Peyer's patch (tissue), 4 donors: Measurements from ENCODE around the gene TVP23C. TPM values are rescaled to one million over a fixed set of nuclear protein-coding genes. Genes with fewer than 3 reads are reported as not detected.
A peak's percentile ranks its signal among the peaks of the same experiment; 100 is the strongest.

Experiments
- DNase-seq, 3 donors: peaks; one replicate each; pipeline ENCODE4 v3.0.0-alpha.2; 2017 to 2019
- H3K27ac ChIP-seq, 4 donors: fragments of 200-600 bp; sonication (generic); one replicate each; pipeline ENCODE4 v1.5.1; 2016 to 2019
- H3K27me3 ChIP-seq, 2 donors: fragments of 200-600 bp; sonication (generic); one replicate each; pipeline ENCODE4 v1.5.1; 2019
- H3K36me3 ChIP-seq, 3 donors: fragments of 200-600 bp; sonication (generic); one replicate each; pipeline ENCODE4 v1.5.1; 2016 to 2019
- H3K4me1 ChIP-seq, 4 donors: fragments of 200-600 bp; sonication (generic); one replicate each; pipeline ENCODE4 v1.5.1; 2016 to 2019
- H3K4me3 ChIP-seq, 4 donors: fragments of 200-600 bp; sonication (generic); 1 replicate in 3 of 4; 2 replicates in 1 of 4; pipeline ENCODE4 v1.5.1; 2016 to 2019; ENCODE audit warnings: mild to moderate bottlenecking in 1 of 4
- H3K9me3 ChIP-seq, 4 donors: fragments of 200-600 bp; sonication (generic); one replicate each; pipeline ENCODE4 v1.5.1; 2016 to 2019; ENCODE audit warnings: mild to moderate bottlenecking in 1 of 4
- CTCF ChIP-seq, 6 experiments: fragments of 450-650 bp in 4 of 6; fragments of 200-600 bp in 2 of 6; sonication (generic) in 1 of 6; IDR thresholded peaks; one replicate each; pipeline ENCODE4 v1.5.1; 2017 to 2019; ENCODE audit warnings: antibody characterized with exemption in 6 of 6, mild to moderate bottlenecking in 3 of 6, moderate library complexity in 1 of 6
- POLR2A ChIP-seq, 2 donors: fragments of 450-650 bp; IDR thresholded peaks; one replicate each; pipeline ENCODE4 v1.5.1; 2017; ENCODE audit warnings: antibody characterized with exemption in 2 of 2, mild to moderate bottlenecking in 2 of 2, moderate library complexity in 2 of 2
- total RNA-seq, 4 donors: library from RNA; depleted of rRNA; stranded (reverse); fragments of >200 nt; gene quantifications; one replicate each; pipeline ENCODE4 v1.1.0, GENCODE V29; 2016

Gene TVP23C
- total RNA-seq, 4 donors from 2014 or later: 17.3 to 53.2 (median 31.0) TPM

- Histone ChIP-seq H3K9me3 (no peaks in the 10 kb centered on the region), H3K4me3 (no peak overlapping the region), H3K27me3 (no peaks in the 10 kb centered on the region), H3K4me1 (peaks cover 0 to 12% (median 0%) of the 10 kb centered on the region in 4 donors), H3K27ac (peak overlapping the region in 3 of 4 donors; percentile 2 to 41 (median 32)), H3K36me3 (no peaks in the 10 kb centered on the region)
- no peak for DNase-seq
- TF ChIP-seq POLR2A (IDR thresholded peaks at IDR 0.05) (no peak), CTCF (IDR thresholded peaks at IDR 0.05) (no peak)
Observed at GRCh38 chr17:15462976-15463772, 100.1 kb downstream of the TVP23C start.

DNA sequence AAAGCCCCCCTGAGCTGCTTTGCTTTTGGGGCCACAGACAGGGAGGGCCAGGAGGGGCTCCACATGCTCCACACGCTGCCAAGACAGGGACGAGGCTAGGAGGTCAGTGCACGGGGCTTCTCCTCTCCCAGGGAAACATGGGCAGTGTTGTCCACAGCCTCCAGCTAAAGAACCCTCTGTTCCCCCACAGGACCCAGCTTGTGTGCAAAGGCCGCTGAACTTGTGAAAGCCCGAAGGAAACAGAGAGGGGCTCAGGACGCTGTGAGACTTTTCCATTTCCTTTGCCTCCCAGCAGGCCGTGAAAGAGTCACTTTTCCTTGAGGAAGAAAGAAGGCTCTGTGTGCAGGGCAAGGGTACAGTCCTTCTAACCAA lies 105.6 kb downstream of the TVP23C start:
- Histone ChIP-seq H3K27ac (peak overlapping the region in 3 of 4 donors; percentile 15 to 73 (median 66)), H3K4me1 (peaks cover 0 to 36% (median 3%) of the 10 kb centered on the region in 4 donors), H3K27me3 (no peaks in the 10 kb centered on the region), H3K36me3 (no peaks in the 10 kb centered on the region), H3K9me3 (no peaks in the 10 kb centered on the region), H3K4me3 (no peak overlapping the region)
- no peak for DNase-seq
- TF ChIP-seq CTCF (IDR thresholded peaks at IDR 0.05) (no peak), POLR2A (IDR thresholded peaks at IDR 0.05) (no peak)

GRCh38 chr17:15456972-15457722 lies 106.1 kb downstream of the TVP23C start:
- no peak for DNase-seq
- Histone ChIP-seq H3K4me3 (no peak overlapping the region), H3K4me1 (peaks cover 0 to 42% (median 3%) of the 10 kb centered on the region in 4 donors), H3K27ac (peak overlapping the region in 3 of 4 donors; percentile 15 to 73 (median 66)), H3K36me3 (no peaks in the 10 kb centered on the region), H3K9me3 (no peaks in the 10 kb centered on the region), H3K27me3 (no peaks in the 10 kb centered on the region)
- no peak for TF ChIP-seq POLR2A (IDR thresholded peaks at IDR 0.05)
- peak in 3 of 6 experiments; percentile 15 to 35 (median 19) for TF ChIP-seq CTCF (IDR thresholded peaks at IDR 0.05)

DNA sequence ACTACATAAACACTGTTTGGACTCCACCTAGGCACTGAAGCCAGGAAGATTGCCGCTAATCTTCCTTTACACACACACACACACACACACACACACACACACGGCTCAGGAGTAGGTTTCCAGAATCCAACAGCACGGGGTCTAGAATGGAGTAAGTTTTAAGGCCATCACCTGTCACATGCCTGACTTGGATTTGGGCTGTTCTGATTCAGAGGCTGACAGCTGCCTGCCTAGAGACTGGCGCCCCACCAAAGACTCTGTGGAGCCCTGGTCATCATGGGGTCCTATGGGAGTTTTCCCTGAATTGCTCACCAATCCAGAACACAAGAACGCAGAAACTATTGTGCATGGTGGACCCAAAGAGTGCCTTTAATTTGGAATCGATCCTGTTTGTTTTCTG lies 106.8 kb downstream of the TVP23C start:
- DNase-seq: no peak
- H3K4me1 ChIP-seq: peaks cover 0 to 45% (median 3%) of the 10 kb centered on the region in 4 donors
- H3K27ac ChIP-seq: peak overlapping the region in 2 of 4 donors; percentile 66 to 73
- no peaks in the 10 kb centered on the region for H3K27me3 ChIP-seq
- no peaks in the 10 kb centered on the region for H3K9me3 ChIP-seq
- no peaks in the 10 kb centered on the region for H3K36me3 ChIP-seq
- TF ChIP-seq CTCF (IDR thresholded peaks at IDR 0.05) (no peak), POLR2A (IDR thresholded peaks at IDR 0.05) (no peak)
- H3K4me3 ChIP-seq: no peak overlapping the region

GRCh38 chr17:15454346-15454745 lies 108.9 kb downstream of the TVP23C start:
- TF ChIP-seq POLR2A (IDR thresholded peaks at IDR 0.05): no peak
- TF ChIP-seq CTCF (IDR thresholded peaks at IDR 0.05): no peak
- Histone ChIP-seq H3K27ac (peak overlapping the region in 2 of 4 donors; percentile 69 to 71), H3K36me3 (no peaks in the 10 kb centered on the region), H3K4me3 (no peak overlapping the region), H3K9me3 (no peaks in the 10 kb centered on the region), H3K27me3 (no peaks in the 10 kb centered on the region), H3K4me1 (peaks cover 0 to 45% (median 3%) of the 10 kb centered on the region in 4 donors)
- DNase-seq: no peak
